Measurements from ENCODE around the gene STK17B.
"Not testable (repeated sequence)": the region's sequence is repeated elsewhere in the genome, so short reads cannot be mapped to it uniquely, and the experiment has no call there.

The STK17B gene

DNA sequence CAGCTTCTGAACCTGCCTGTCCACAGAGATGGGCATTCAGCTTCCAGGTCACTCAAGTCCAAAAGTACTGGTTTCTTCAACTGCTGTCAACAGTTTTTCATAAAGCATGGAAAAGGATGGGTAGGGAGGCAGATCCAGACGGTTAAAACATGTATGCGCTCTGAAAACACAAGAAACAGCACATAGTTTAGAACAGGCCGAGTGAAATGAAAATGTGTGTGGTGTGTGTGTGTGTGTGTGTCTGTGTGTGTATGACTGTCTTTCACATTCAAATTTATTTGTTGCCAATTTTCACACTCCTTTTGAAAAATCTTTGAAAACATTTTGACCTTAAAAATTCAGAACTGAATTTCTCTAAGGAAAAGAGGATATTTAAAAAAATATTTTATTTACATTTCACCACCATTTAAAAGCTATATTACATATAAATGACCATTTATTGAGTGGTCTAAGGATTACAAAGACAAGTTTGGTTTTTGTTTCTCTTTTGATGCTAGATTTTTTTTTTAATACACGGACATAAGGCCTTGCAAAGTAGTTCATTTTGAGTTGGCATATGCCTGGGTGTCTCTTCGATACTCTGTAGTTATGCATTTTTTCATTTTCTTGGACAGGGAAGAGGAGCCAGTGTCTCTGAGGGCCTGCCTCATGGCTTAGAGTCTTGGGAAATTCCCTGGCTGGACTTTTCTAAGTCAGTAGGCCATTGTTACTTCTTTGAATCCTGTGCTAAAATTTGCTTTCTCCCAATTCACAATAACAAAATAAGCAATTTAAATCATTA is 30.0 kb upstream of the STK17B start:
- DNase-seq (ENCODE audit: low read depth), result no peak
- TF ChIP-seq, protein P1, sequence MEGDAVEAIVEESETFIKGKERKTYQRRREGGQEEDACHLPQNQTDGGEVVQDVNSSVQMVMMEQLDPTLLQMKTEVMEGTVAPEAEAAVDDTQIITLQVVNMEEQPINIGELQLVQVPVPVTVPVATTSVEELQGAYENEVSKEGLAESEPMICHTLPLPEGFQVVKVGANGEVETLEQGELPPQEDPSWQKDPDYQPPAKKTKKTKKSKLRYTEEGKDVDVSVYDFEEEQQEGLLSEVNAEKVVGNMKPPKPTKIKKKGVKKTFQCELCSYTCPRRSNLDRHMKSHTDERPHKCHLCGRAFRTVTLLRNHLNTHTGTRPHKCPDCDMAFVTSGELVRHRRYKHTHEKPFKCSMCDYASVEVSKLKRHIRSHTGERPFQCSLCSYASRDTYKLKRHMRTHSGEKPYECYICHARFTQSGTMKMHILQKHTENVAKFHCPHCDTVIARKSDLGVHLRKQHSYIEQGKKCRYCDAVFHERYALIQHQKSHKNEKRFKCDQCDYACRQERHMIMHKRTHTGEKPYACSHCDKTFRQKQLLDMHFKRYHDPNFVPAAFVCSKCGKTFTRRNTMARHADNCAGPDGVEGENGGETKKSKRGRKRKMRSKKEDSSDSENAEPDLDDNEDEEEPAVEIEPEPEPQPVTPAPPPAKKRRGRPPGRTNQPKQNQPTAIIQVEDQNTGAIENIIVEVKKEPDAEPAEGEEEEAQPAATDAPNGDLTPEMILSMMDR (IDR thresholded peaks at IDR 0.05; ENCODE audit: control insufficient read depth, insufficient read depth, low read depth, low read length, missing control alignments), result no peak
- H3K4me3 ChIP-seq (ENCODE audit: control insufficient read depth, low read depth, low read length), result no peak overlapping the region

DNA sequence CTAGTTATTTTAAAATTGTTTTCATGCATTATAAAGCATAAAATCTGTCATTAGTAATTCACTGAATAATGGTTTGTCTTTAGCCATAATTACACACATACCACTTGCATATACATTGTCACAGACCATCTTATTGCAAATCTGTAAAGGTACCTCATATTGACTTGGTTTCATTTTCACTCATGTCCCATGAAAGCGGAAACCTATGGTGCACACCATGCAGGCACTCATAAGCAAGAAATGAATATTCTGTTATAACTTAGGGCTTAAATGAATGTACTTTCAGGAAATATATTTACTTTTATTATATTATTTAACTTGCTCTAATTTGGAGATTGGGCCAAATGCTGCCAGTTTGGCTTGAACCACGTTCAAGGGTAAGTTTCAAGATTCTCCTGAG is 29.2 kb upstream of the STK17B start:
- TF ChIP-seq, protein P1 (IDR thresholded peaks at IDR 0.05; ENCODE audit: control insufficient read depth, insufficient read depth, low read depth, low read length, missing control alignments), result no peak
- H3K4me3 ChIP-seq (ENCODE audit: control insufficient read depth, low read depth, low read length), result no peak overlapping the region

DNA sequence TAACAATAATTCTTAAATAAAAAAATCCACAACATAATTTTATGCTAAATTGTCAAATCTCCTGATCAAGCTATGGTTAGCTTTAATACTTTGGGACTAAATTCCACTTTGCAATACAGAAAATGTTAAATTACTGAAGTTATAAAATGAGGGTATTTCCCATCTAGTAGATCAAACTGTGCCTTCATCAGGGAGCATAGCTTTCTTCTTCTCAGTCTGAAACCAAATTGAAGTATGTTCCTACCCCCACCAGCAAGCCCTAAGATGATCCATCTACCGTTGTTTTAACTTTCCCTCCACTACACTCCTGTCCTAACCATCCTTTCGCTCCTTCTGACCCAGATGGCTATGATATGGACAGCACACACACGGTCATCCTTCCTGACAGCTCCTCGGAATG is 24.4 kb upstream of the STK17B start:
- no peak overlapping the region for H3K4me3 ChIP-seq (ENCODE audit: control insufficient read depth, low read depth, low read length)

More for the DNA sequence above, 29.2 kb upstream of the STK17B start:
- DNase-seq (ENCODE audit: low read depth), result no peak

DNA sequence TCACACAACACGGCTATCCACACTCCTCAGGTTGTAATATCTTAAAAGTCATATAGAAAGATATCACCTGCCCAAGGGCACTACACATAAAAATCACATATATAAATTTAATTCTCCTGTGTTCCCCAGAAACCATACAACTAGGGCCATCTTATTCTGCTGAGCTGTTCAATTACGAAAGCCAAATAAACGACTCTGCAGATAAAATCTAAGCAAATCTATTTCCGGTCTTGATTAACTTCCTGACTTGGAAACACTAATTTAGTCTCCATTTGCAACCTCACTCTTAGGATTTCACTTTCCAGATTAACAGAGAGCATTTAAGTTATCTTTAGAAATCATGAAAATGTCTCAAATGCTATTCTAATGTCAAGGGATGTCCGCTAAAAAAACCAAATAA is 23.9 kb upstream of the STK17B start:
- TF ChIP-seq, protein P1 (IDR thresholded peaks at IDR 0.05; ENCODE audit: control insufficient read depth, insufficient read depth, low read depth, low read length, missing control alignments), result no peak
- H3K4me3 ChIP-seq (ENCODE audit: control insufficient read depth, low read depth, low read length), result no peak overlapping the region
- DNase-seq (ENCODE audit: low read depth), result no peak

More for the DNA sequence above, 24.4 kb upstream of the STK17B start:
- no peak for DNase-seq (ENCODE audit: low read depth)
- TF ChIP-seq, protein P1 (IDR thresholded peaks at IDR 0.05; ENCODE audit: control insufficient read depth, insufficient read depth, low read depth, low read length, missing control alignments), result no peak

DNA sequence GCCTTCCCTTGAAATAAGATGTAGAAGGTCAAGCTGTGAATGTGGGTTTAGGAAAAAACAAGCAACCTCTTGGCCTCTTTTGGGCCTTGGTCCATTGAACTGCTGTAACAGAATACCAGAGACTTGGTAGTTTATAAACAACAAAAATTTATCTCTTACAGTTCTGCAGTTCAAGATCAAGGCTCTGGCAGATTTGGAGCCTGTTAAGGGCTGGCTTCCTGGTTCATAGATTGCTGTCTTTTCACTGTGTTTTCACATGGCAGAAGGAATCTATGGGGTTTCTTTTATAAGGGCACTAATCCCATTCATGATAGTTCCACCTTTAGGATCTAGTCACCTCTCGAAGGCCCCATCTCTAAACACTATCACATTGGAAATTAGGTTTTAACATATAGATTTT is 20.2 kb upstream of the STK17B start:
- TF ChIP-seq, protein P1 (IDR thresholded peaks at IDR 0.05; ENCODE audit: control insufficient read depth, insufficient read depth, low read depth, low read length, missing control alignments), result no peak
- DNase-seq (ENCODE audit: low read depth), result no peak
- H3K4me3 ChIP-seq (ENCODE audit: control insufficient read depth, low read depth, low read length), result no peak overlapping the region

DNA sequence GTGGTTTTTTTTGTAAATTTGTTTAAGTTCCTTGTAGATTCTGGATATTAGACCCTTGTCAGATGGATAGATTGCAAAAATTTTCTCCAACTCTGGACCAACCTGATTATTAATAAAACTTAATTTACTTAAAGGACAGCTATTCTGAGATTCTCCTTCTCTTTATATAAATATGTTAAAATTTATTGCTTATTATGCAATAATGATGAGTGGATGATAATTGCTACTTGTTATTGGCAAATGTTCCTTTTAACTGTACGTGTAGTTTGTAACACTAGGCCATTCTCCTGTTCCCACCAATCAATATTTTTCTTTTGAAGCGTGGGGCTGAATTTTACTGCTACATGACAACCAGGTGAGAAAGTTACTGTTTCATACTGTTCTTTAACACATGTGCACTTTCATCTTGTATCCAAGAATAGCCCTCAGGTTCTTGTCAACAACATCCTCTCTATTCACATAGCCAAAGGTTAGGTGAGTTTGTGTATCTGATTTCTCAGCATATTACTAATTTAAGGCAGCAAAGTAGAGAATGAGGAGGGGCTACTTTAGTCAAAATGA is 16.6 kb upstream of the STK17B start:
- TF ChIP-seq, protein P1 (IDR thresholded peaks at IDR 0.05; ENCODE audit: control insufficient read depth, insufficient read depth, low read depth, low read length, missing control alignments), result no peak
- DNase-seq (ENCODE audit: low read depth), result no peak
- no peak overlapping the region for H3K4me3 ChIP-seq (ENCODE audit: control insufficient read depth, low read depth, low read length)

DNA sequence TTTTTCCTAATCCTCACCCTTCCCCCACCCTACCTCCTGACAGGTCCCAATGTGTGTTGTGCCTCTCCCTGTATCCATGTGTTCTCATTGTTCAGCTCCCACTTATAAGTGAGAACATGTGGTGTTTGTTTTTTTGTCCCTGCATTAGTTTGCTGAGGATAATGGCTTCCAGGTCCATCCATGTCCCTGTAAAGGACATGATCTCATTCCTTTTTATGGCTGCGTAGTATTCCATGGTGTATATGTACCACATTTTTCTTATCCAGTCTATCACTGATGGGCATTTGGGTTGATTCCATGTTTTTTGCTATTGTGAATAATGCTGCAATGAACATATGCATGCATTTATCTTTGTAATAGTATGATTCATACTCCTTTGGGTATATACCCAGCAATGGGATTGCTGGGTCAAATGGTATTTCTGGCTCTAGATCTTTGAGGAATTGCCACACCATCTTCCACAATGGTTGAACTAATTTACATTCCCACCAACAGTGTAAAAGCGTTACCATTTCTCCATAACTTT is 15.9 kb upstream of the STK17B start:
- DNase-seq (ENCODE audit: low read depth), result not testable (repeated sequence)

More for the DNA sequence above, 15.9 kb upstream of the STK17B start:
- not testable (repeated sequence) for H3K4me3 ChIP-seq (ENCODE audit: control insufficient read depth, low read depth, low read length)
